Naive thymus-derived CD4-positive, alpha-beta T cell (primary cell): ENCODE data around the gene ELFN2. TPM values are rescaled to one million over a fixed set of nuclear protein-coding genes. Genes with fewer than 3 reads are reported as not detected.
"Not testable (repeated sequence)": the region's sequence is repeated elsewhere in the genome, so short reads cannot be mapped to it uniquely, and the experiment has no call there.

ENCODE experiments used
- ATAC-seq: fragments of 150-1000 bp; cut with Tn5 transposase; 2 replicates; pipeline ENCODE4 v1.10.0; 2021; ENCODE audit warnings: mild to moderate bottlenecking, moderate library complexity
- CTCF ChIA-PET: fragments of 350-600 bp; sonication (Branson Sonifier 250); formaldehyde crosslinking; loops from one replicate; lab custom pipeline; 2021; ENCODE audit warnings: antibody characterized with exemption; lab: Charles Lee
- POLR2A ChIA-PET: fragments of 350-600 bp; sonication (Branson Sonifier 250); formaldehyde crosslinking; loops from one replicate; lab custom pipeline; 2021; ENCODE audit warnings: antibody characterized with exemption, inconsistent platforms; lab: Charles Lee
- DNase-seq, 9 donors: peaks; one replicate each; pipeline versions ENCODE4 v3.0.0 to v3.0.0-alpha.2; 2020 to 2022; ENCODE audit warnings: mixed read lengths in 1 of 9
- H3K27ac ChIP-seq: one replicate; pipeline ENCODE4 v1.7.0; 2013; ENCODE audit warnings: mild to moderate bottlenecking, low read depth, low read length, moderate library complexity
- H3K27me3 ChIP-seq, 2 donors: one replicate each; pipeline ENCODE4 v1.7.0; 2013; ENCODE audit warnings: low read length in 2 of 2, mild to moderate bottlenecking in 2 of 2, moderate library complexity in 2 of 2; ENCODE audit not compliant: control insufficient read depth in 2 of 2, insufficient read depth in 2 of 2
- H3K36me3 ChIP-seq, 3 experiments: 1 replicate in 2 of 3; 2 replicates in 1 of 3; pipeline ENCODE4 v1.7.0; 2013; ENCODE audit warnings: low read length in 3 of 3, mild to moderate bottlenecking in 3 of 3, moderate library complexity in 1 of 3; ENCODE audit not compliant: insufficient read depth in 3 of 3, control insufficient read depth in 2 of 3
- H3K4me1 ChIP-seq, 2 donors: one replicate each; pipeline ENCODE4 v1.7.0; 2013; ENCODE audit warnings: low read length in 2 of 2, mild to moderate bottlenecking in 2 of 2, moderate library complexity in 1 of 2; ENCODE audit not compliant: control insufficient read depth in 2 of 2, insufficient read depth in 2 of 2
- H3K4me3 ChIP-seq: 2 replicates; pipeline ENCODE4 v1.7.0; 2013; ENCODE audit warnings: mild to moderate bottlenecking, low read length
- H3K9me3 ChIP-seq, 3 experiments: 1 replicate in 2 of 3; 2 replicates in 1 of 3; pipeline ENCODE4 v1.7.0; 2013; ENCODE audit warnings: low read length in 3 of 3; ENCODE audit not compliant: control insufficient read depth in 2 of 3
- H3K27ac Mint-ChIP-seq, 9 donors: one replicate each; pipeline ENCODE4 v1.8.0; 2020 to 2022; ENCODE audit warnings: mixed read lengths in 9 of 9, mild to moderate bottlenecking in 8 of 9, moderate library complexity in 5 of 9, inconsistent platforms in 2 of 9
- H3K27me3 Mint-ChIP-seq, 5 donors: one replicate each; pipeline ENCODE4 v1.8.0; 2021 to 2022; ENCODE audit warnings: mixed read lengths in 5 of 5, mild to moderate bottlenecking in 1 of 5
- H3K36me3 Mint-ChIP-seq, 5 donors: one replicate each; pipeline ENCODE4 v1.8.0; 2020 to 2022; ENCODE audit warnings: mixed read lengths in 5 of 5, mild to moderate bottlenecking in 3 of 5, inconsistent platforms in 1 of 5
- H3K4me1 Mint-ChIP-seq, 7 donors: one replicate each; pipeline ENCODE4 v1.8.0; 2020 to 2022; ENCODE audit warnings: mixed read lengths in 7 of 7, mild to moderate bottlenecking in 3 of 7, inconsistent platforms in 1 of 7
- H3K4me3 Mint-ChIP-seq, 10 donors: one replicate each; pipeline ENCODE4 v1.8.0; 2020 to 2022; ENCODE audit warnings: mild to moderate bottlenecking in 10 of 10, mixed read lengths in 10 of 10, moderate library complexity in 6 of 10, inconsistent platforms in 2 of 10
- H3K9me3 Mint-ChIP-seq, 11 donors: one replicate each; pipeline ENCODE4 v1.8.0; 2020 to 2022; ENCODE audit warnings: mixed read lengths in 11 of 11, mild to moderate bottlenecking in 4 of 11, inconsistent platforms in 1 of 11, moderate library complexity in 1 of 11
- intact Hi-C, 2 donors: fragments of 100-400 bp; cut with micrococcal nuclease; formaldehyde crosslinking; loops; one replicate each; pipeline ENCODE4 v1.15.1; 2023
- polyA plus RNA-seq, 2 donors: library from polyadenylated mRNA; unstranded; fragments of 300-500 nt; fragmentation: Illumina TruSeq; gene quantifications; one replicate each; pipeline ENCODE4 v1.2.3, GENCODE V29; 2021
- total RNA-seq, 6 experiments: library from RNA in 5 of 6; stranded (reverse) in 5 of 6; gene quantifications; 1 replicate in 5 of 6; 2 replicates in 1 of 6; pipeline ENCODE4 v1.2.3 and lab custom pipeline; 2021 to 2026

ELFN2 gene
- total and polyA plus RNA-seq, 7 experiments from 2014 or later: 0.10 to 0.66 (median 0.57) TPM; not detected in 2

DNA sequence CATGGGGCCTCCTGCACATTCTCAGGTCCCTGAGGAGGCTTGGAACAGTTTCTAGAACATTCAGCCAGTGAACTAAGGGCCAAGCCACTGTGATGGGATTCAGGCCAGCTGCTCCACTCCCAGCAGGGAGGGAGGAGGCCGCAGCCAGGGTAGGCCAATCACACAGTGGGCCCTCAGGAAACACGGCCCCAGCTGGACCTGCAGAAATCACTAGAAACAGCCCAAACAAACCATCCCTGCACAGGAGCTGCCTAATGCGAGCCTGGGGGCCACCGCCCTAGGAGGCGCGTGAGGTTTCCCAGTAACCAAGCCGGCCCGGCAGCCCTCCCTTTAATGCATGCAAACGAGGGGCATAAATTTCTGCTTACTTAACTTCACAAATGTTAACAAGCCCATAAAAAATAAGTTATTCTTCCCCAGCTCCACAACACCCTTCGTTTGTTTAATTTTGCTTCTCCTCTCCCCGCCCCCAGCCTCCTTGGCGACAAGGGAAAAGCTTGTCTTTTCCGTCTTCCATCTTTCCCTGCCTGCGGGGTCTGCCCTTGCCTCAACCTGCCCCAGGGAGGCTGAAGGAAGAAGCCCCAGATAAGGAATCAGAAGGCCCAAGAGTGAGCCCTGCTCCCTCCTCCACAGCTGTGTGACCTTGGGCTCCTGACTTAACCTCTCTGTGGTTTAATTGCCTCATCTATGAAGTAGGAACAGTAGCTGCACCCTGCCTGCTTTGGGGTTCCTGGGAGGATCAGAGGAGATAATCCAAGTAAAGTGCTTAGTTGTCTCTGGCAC, 25.7 kb downstream of the ELFN2 start:
- CTCF ChIA-PET: no interaction called here
- Histone ChIP-seq H3K4me1 (no peaks in the 10 kb centered on the region), H3K27ac (no peak overlapping the region), H3K4me3 (no peak overlapping the region), H3K27me3 (no peaks in the 10 kb centered on the region), H3K36me3 (no peaks in the 10 kb centered on the region), H3K9me3 (no peaks in the 10 kb centered on the region)
- H3K9me3 Mint-ChIP-seq: no peaks in the 10 kb centered on the region
- H3K36me3 Mint-ChIP-seq: no peaks in the 10 kb centered on the region
- no peak overlapping the region for H3K27ac Mint-ChIP-seq
- intact Hi-C loops: no loop called here
- POLR2A ChIA-PET: interaction anchor here (0.6 kb wide), 1 partner anchor 103 kb away, joined by 3 read pairs; no protein-coding TSS in a partner anchor
- no peak overlapping the region for H3K4me3 Mint-ChIP-seq
- H3K4me1 Mint-ChIP-seq: no peaks in the 10 kb centered on the region
- DNase-seq (no peak), ATAC-seq (no peak)
- peaks cover 0 to 6% (median 2%) of the 10 kb centered on the region in 5 donors for H3K27me3 Mint-ChIP-seq

DNA sequence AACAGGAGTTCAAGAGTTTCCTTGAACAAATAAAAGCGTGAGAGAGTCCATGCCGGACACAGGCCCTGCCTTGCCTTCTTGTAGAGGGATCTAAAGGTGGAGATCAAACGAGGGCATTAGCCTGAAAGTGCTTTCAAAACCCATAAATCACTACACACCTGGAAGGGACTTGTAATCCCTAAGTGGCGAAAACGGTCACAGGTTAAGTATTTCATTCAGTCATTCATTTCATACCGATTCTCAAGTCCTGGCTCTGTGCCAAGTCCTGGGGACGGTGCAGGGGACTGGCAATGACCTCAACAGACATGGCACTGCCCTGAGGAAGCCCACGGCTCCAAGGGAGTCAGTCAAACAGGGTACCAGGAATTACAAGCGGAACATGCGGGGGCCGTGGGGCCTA, 26.6 kb downstream of the ELFN2 start:
- ATAC-seq (no peak), DNase-seq (no peak)
- H3K9me3 ChIP-seq: no peaks in the 10 kb centered on the region
- intact Hi-C loops: no loop called here
- Mint-ChIP-seq H3K27ac (no peak overlapping the region), H3K4me1 (no peaks in the 10 kb centered on the region), H3K9me3 (no peaks in the 10 kb centered on the region), H3K27me3 (peaks cover 0 to 7% (median 3%) of the 10 kb centered on the region in 5 donors), H3K36me3 (no peaks in the 10 kb centered on the region), H3K4me3 (no peak overlapping the region)
- no peaks in the 10 kb centered on the region for H3K4me1 ChIP-seq
- POLR2A ChIA-PET: no interaction called here
- H3K4me3 ChIP-seq: no peak overlapping the region
- H3K27ac ChIP-seq: no peak overlapping the region
- CTCF ChIA-PET: no interaction called here
- H3K27me3 ChIP-seq: no peaks in the 10 kb centered on the region
- no peaks in the 10 kb centered on the region for H3K36me3 ChIP-seq

DNA sequence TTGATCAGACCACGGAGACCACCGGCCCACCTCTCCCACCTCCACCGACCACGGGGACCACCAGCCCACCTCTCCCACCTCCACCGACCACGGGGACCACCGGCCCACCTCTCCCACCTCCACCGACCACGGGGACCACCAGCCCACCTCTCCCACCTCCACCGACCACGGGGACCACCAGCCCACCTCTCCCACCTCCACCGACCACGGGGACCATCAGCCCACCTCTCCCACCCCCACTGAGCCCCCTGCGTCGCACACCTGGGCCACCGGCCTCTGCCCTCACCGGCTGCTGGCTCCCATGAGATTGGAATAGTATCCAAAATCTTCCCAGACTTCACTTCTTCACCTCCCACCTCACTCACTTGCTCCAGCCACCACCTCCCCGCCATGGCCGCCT, 27.8 kb downstream of the ELFN2 start:
- H3K27ac Mint-ChIP-seq, H3K9me3 Mint-ChIP-seq, POLR2A ChIA-PET, H3K36me3 Mint-ChIP-seq, H3K4me1 Mint-ChIP-seq, H3K4me3 ChIP-seq, H3K4me3 Mint-ChIP-seq, CTCF ChIA-PET, H3K27me3 ChIP-seq, H3K4me1 ChIP-seq, DNase-seq, H3K27ac ChIP-seq, H3K9me3 ChIP-seq, H3K27me3 Mint-ChIP-seq, intact Hi-C loops, H3K36me3 ChIP-seq, ATAC-seq: not testable (repeated sequence)

DNA sequence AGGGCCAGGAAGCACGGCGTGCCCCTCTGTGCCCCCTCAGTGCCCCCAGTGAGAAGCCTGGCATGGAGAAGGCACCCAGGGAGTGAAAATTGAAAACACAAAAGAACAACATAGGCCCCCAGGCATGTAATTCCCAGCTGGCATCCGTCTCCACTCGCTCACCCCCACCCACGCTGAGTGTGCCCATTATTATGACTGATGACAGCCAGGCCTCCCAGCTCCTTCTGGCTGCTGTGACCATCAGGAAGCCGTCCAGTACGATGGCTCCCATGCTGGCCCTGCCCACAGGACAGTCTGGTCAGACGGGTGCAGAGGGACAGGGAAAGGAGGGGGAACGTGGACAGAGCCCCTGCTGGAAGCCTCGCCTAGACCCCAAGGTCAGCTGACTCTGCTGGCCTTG, 30.1 kb downstream of the ELFN2 start:
- no peaks in the 10 kb centered on the region for H3K4me1 Mint-ChIP-seq
- Histone ChIP-seq H3K27ac (no peak overlapping the region), H3K4me1 (no peaks in the 10 kb centered on the region), H3K9me3 (no peaks in the 10 kb centered on the region), H3K4me3 (no peak overlapping the region), H3K36me3 (no peaks in the 10 kb centered on the region), H3K27me3 (no peaks in the 10 kb centered on the region)
- H3K36me3 Mint-ChIP-seq: no peaks in the 10 kb centered on the region
- no peaks in the 10 kb centered on the region for H3K9me3 Mint-ChIP-seq
- POLR2A ChIA-PET: no interaction called here
- peaks cover 0 to 7% (median 3%) of the 10 kb centered on the region in 5 donors for H3K27me3 Mint-ChIP-seq
- H3K27ac Mint-ChIP-seq: peak overlapping the region in 1 of 9 donors; percentile 49
- intact Hi-C loops: no loop called here
- ATAC-seq (no peak), DNase-seq (no peak)
- CTCF ChIA-PET: no interaction called here
- H3K4me3 Mint-ChIP-seq: no peak overlapping the region

DNA sequence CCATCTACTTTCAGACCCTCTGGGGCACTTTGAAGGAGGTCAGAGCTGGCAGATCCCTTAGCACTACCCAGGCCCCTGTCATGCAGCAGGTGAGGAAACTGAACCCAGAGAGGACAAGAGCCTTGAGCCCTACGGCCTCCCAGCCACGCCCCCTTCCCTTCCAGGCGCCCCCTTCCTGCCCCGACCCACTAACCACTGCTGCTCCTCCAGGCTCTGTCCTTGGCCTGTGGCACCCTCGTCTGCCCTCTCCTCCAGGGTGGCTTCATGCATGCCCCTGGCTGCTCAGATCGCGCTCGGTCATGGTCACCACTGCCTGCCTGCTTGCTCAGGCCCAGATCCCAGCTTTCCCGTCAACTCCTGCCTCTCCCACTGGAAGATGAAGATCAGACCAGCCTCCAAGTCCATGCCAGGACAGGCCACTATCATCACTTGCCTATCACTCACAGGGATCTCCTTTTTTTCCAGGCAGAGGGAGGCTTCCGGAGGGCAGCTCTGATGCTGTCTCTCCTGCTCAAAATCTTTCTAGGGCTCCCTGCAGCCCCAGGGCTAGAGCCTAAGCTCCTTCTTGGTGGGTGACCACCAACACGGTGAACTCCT, 30.7 kb downstream of the ELFN2 start:
- ChIA-PET CTCF (no interaction called here), POLR2A (no interaction called here)
- no peak overlapping the region for H3K4me3 Mint-ChIP-seq
- no peak for ATAC-seq
- intact Hi-C loops: no loop called here
- DNase-seq: no peak
- no peaks in the 10 kb centered on the region for H3K4me1 Mint-ChIP-seq
- no peaks in the 10 kb centered on the region for H3K9me3 Mint-ChIP-seq
- H3K27me3 ChIP-seq: no peaks in the 10 kb centered on the region
- no peak overlapping the region for H3K27ac ChIP-seq
- no peak overlapping the region for H3K4me3 ChIP-seq
- H3K9me3 ChIP-seq: no peaks in the 10 kb centered on the region
- no peaks in the 10 kb centered on the region for H3K36me3 ChIP-seq
- no peaks in the 10 kb centered on the region for H3K4me1 ChIP-seq
- H3K36me3 Mint-ChIP-seq: no peaks in the 10 kb centered on the region
- peaks cover 0 to 7% (median 3%) of the 10 kb centered on the region in 5 donors for H3K27me3 Mint-ChIP-seq
- peak overlapping the region in 2 of 9 donors; percentile 18 to 77 for H3K27ac Mint-ChIP-seq

DNA sequence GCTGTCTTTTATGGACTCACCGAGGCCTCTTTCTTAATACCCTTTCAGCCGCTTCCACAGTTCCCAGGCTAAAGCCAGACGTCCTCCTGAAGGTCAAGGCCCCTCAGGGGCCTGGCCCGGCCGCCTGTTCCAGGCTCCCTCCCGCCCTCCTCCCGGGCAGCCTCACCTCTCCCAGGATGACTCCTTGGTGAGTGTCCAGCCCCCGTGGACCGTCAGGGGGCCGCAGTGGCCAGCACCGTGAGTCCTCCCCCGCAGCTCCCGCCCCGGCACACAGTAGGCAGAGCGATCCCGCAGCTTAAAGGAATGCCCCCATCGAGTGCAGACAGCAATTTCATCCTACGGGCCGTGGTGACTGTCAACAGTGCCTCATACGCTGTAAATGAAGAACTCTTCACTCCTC, 32.9 kb downstream of the ELFN2 start:
- intact Hi-C loops: no loop called here
- no peak overlapping the region for H3K27ac ChIP-seq
- H3K9me3 ChIP-seq: no peaks in the 10 kb centered on the region
- no peak overlapping the region for H3K27ac Mint-ChIP-seq
- H3K36me3 ChIP-seq: no peaks in the 10 kb centered on the region
- H3K36me3 Mint-ChIP-seq: no peaks in the 10 kb centered on the region
- ATAC-seq: no peak
- no peaks in the 10 kb centered on the region for H3K9me3 Mint-ChIP-seq
- POLR2A ChIA-PET: no interaction called here
- no peak for DNase-seq
- no peak overlapping the region for H3K4me3 Mint-ChIP-seq
- H3K27me3 Mint-ChIP-seq: peaks cover 0 to 7% (median 3%) of the 10 kb centered on the region in 5 donors
- H3K4me3 ChIP-seq: no peak overlapping the region
- CTCF ChIA-PET: no interaction called here
- no peaks in the 10 kb centered on the region for H3K27me3 ChIP-seq
- no peaks in the 10 kb centered on the region for H3K4me1 Mint-ChIP-seq
- no peaks in the 10 kb centered on the region for H3K4me1 ChIP-seq

DNA sequence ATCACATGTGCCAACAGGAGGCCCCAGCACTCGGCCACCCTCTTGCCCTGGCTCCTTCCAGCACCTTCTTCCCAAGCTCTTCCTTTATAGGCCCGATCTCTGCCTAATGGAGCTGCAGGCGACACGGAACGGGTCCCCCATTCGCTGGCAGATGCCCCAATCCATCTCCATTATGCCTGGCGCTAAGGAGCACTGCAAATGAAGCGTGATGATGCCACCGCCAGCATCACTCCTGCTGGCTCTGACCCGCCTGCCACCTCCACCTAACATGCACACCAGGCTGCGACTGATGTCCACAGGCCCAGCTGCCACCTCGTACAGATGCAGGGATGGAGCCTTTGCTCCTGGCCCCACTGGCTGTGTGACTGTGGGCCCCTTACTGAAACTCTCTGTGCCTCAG, 33.5 kb downstream of the ELFN2 start:
- ATAC-seq: no peak

More for the DNA sequence above, 33.5 kb downstream of the ELFN2 start:
- no peak overlapping the region for H3K4me3 Mint-ChIP-seq
- ChIA-PET CTCF (interaction anchor here (0.7 kb wide), 1 partner anchor 1020 kb away, joined by 3 read pairs; no protein-coding TSS in a partner anchor), POLR2A (no interaction called here)
- H3K27ac Mint-ChIP-seq: no peak overlapping the region
- no peaks in the 10 kb centered on the region for H3K9me3 ChIP-seq
- DNase-seq: no peak
- H3K4me3 ChIP-seq: no peak overlapping the region
- intact Hi-C loops: no loop called here
- H3K27me3 ChIP-seq: no peaks in the 10 kb centered on the region
- H3K36me3 ChIP-seq: no peaks in the 10 kb centered on the region
- no peaks in the 10 kb centered on the region for H3K4me1 Mint-ChIP-seq
- no peaks in the 10 kb centered on the region for H3K36me3 Mint-ChIP-seq
- no peaks in the 10 kb centered on the region for H3K9me3 Mint-ChIP-seq
- no peaks in the 10 kb centered on the region for H3K4me1 ChIP-seq
- H3K27me3 Mint-ChIP-seq: peaks cover 0 to 7% (median 3%) of the 10 kb centered on the region in 5 donors
- H3K27ac ChIP-seq: no peak overlapping the region
